K562 (cell line): ENCODE measurements around the gene EMX2. TPM values are rescaled to one million over a fixed set of nuclear protein-coding genes. Genes with fewer than 3 reads are reported as not detected.
A peak's percentile ranks its signal among the peaks of the same experiment; 100 is the strongest.

ENCODE experiments used
- CCNT2 ChIP-seq: IDR thresholded peaks from 2 replicates; pipeline ENCODE4 v1.6.1; 2011; ENCODE audit warnings: borderline replicate concordance, low read depth, mild to moderate bottlenecking, moderate library complexity, mixed read lengths, low read length; ENCODE audit not compliant: insufficient read length; ENCODE audit errors: extremely low read depth
- CREM ChIP-seq: IDR thresholded peaks from 2 replicates; pipeline ENCODE4 v1.6.1; 2014; ENCODE audit warnings: antibody characterized with exemption, low read depth
- FOXJ3 ChIP-seq: sonication (generic); formaldehyde crosslinking; IDR thresholded peaks from 2 replicates; pipeline ENCODE4 v1.4.0; 2020; ENCODE audit warnings: mild to moderate bottlenecking, missing genetic modification reagents
- NCOA6 ChIP-seq: fragments of 450-650 bp; IDR thresholded peaks from 2 replicates; pipeline ENCODE4 v1.6.1; 2017; ENCODE audit warnings: mild to moderate bottlenecking
- POU5F1 ChIP-seq: fragments of 150-350 bp; IDR thresholded peaks from 2 replicates; pipeline ENCODE4 v1.6.1; 2014; ENCODE audit warnings: borderline replicate concordance, low read length, low read depth, mild to moderate bottlenecking; ENCODE audit not compliant: partially characterized antibody
- TCF3 ChIP-seq: sonication (generic); formaldehyde crosslinking; IDR thresholded peaks from 2 replicates; pipeline ENCODE4 v1.4.0; 2020; ENCODE audit warnings: mild to moderate bottlenecking, missing genetic modification reagents
- ZNF239 ChIP-seq: fragments of 250-450 bp; sonication (Bioruptor Pico); IDR thresholded peaks from 2 replicates; pipeline ENCODE4 v1.4.0; 2020; ENCODE audit warnings: mild to moderate bottlenecking
- ZNF699 ChIP-seq: fragments of 250-450 bp; sonication (Bioruptor Pico); IDR thresholded peaks from 2 replicates; pipeline ENCODE4 v1.8.0; 2021; ENCODE audit warnings: mild to moderate bottlenecking, moderate library complexity; ENCODE audit not compliant: insufficient replicate concordance
- polyA plus RNA-seq, 8 experiments: library from polyadenylated mRNA; depleted of rRNA in 4 of 8; stranded (reverse) in 5 of 8; unstranded in 3 of 8; fragments of >200 nt; fragmentation: Nextera tagmentation in 2 of 8; fragmentation: Illumina TruSeq in 1 of 8; extraction: Ambion mirVana in 2 of 8; extraction: Trizol in 1 of 8; gene quantifications; 2 replicates each; pipeline versions ENCODE4 v1.2.1 to v1.2.3, GENCODE V29; 2011 to 2014; ENCODE audit warnings: inconsistent platforms in 1 of 8, missing spikeins in 1 of 8
- total RNA-seq, 7 experiments: library from RNA; depleted of rRNA in 6 of 7; stranded (reverse); fragments of >200 nt in 6 of 7; fragmentation: Illumina TruSeq in 2 of 7; extraction: Trizol in 2 of 7; gene quantifications; 2 replicates each; pipeline versions ENCODE4 v1.2.1 to v1.2.3, GENCODE V29; 2011 to 2021; ENCODE audit warnings: low replicate concordance in 1 of 7
- TF ChIP-seq, protein P1 (sequence below): fragments of 450-650 bp; IDR thresholded peaks from 2 replicates; pipeline ENCODE4 v1.6.1; 2017; ENCODE audit warnings: antibody characterized with exemption, mild to moderate bottlenecking
- TF ChIP-seq, protein P2 (sequence below): IDR thresholded peaks from 2 replicates; pipeline ENCODE4 v1.6.1; 2016; ENCODE audit warnings: missing genetic modification characterization, missing compliant biosample characterization
- TF ChIP-seq, protein P3 (sequence below): fragments of 250-450 bp; sonication (Bioruptor Pico); IDR thresholded peaks from 2 replicates; pipeline ENCODE4 v1.4.0; 2020; ENCODE audit warnings: mild to moderate bottlenecking, moderate library complexity, borderline replicate concordance

Gene EMX2
- total and polyA plus RNA-seq, 9 of the 15 experiments (the other 6 are each of a cell fraction or from before 2014, with no cell fraction given): not detected

DNA sequence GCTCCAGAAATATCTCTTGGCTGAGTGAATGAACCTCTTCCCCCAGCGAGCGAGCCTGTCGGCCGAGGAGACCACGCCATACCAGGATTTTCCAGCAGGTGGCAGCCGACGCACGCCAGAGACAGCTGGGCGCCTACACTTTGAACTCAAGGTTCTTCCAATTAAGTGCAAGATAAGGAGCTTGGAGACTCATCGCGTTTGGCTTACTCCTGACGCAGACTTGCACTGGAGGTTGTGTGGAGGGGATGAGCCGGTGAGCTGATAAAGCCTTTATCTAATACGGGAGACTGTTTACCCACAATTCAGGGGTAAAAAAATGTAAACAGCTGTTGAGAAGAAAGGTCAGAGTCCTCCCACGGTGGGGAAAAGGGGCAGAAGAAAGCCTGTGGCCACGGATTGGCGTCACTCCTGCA, 45.9 kb upstream of the EMX2 start (continued):
- TF ChIP-seq, protein P1, sequence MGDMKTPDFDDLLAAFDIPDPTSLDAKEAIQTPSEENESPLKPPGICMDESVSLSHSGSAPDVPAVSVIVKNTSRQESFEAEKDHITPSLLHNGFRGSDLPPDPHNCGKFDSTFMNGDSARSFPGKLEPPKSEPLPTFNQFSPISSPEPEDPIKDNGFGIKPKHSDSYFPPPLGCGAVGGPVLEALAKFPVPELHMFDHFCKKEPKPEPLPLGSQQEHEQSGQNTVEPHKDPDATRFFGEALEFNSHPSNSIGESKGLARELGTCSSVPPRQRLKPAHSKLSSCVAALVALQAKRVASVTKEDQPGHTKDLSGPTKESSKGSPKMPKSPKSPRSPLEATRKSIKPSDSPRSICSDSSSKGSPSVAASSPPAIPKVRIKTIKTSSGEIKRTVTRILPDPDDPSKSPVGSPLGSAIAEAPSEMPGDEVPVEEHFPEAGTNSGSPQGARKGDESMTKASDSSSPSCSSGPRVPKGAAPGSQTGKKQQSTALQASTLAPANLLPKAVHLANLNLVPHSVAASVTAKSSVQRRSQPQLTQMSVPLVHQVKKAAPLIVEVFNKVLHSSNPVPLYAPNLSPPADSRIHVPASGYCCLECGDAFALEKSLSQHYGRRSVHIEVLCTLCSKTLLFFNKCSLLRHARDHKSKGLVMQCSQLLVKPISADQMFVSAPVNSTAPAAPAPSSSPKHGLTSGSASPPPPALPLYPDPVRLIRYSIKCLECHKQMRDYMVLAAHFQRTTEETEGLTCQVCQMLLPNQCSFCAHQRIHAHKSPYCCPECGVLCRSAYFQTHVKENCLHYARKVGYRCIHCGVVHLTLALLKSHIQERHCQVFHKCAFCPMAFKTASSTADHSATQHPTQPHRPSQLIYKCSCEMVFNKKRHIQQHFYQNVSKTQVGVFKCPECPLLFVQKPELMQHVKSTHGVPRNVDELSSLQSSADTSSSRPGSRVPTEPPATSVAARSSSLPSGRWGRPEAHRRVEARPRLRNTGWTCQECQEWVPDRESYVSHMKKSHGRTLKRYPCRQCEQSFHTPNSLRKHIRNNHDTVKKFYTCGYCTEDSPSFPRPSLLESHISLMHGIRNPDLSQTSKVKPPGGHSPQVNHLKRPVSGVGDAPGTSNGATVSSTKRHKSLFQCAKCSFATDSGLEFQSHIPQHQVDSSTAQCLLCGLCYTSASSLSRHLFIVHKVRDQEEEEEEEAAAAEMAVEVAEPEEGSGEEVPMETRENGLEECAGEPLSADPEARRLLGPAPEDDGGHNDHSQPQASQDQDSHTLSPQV: no peak
- TF ChIP-seq POU5F1 (no peak), TCF3 (0 out of 2 replicates have a peak, but pooled peaks have one; percentile 8), CCNT2 (no peak), ZNF699 (no peak), FOXJ3 (CRISPR knock-in tag) (no peak), NCOA6 (no peak), CREM (peak; percentile 27; the same call in 1 of the 2 replicates), ZNF239 (CRISPR knock-in tag) (no peak)
- TF ChIP-seq, protein P2, sequence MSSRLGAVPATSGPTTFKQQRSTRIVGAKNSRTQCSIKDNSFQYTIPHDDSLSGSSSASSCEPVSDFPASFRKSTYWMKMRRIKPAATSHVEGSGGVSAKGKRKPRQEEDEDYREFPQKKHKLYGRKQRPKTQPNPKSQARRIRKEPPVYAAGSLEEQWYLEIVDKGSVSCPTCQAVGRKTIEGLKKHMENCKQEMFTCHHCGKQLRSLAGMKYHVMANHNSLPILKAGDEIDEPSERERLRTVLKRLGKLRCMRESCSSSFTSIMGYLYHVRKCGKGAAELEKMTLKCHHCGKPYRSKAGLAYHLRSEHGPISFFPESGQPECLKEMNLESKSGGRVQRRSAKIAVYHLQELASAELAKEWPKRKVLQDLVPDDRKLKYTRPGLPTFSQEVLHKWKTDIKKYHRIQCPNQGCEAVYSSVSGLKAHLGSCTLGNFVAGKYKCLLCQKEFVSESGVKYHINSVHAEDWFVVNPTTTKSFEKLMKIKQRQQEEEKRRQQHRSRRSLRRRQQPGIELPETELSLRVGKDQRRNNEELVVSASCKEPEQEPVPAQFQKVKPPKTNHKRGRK: no peak
- TF ChIP-seq, protein P3, sequence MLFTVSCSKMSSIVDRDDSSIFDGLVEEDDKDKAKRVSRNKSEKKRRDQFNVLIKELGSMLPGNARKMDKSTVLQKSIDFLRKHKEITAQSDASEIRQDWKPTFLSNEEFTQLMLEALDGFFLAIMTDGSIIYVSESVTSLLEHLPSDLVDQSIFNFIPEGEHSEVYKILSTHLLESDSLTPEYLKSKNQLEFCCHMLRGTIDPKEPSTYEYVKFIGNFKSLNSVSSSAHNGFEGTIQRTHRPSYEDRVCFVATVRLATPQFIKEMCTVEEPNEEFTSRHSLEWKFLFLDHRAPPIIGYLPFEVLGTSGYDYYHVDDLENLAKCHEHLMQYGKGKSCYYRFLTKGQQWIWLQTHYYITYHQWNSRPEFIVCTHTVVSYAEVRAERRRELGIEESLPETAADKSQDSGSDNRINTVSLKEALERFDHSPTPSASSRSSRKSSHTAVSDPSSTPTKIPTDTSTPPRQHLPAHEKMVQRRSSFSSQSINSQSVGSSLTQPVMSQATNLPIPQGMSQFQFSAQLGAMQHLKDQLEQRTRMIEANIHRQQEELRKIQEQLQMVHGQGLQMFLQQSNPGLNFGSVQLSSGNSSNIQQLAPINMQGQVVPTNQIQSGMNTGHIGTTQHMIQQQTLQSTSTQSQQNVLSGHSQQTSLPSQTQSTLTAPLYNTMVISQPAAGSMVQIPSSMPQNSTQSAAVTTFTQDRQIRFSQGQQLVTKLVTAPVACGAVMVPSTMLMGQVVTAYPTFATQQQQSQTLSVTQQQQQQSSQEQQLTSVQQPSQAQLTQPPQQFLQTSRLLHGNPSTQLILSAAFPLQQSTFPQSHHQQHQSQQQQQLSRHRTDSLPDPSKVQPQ (CRISPR knock-in tag): no peak
